ENCODE data around the gene WDR36.
"Not testable (repeated sequence)": the region's sequence is repeated elsewhere in the genome, so short reads cannot be mapped to it uniquely, and the experiment has no call there.

Gene WDR36

DNA sequence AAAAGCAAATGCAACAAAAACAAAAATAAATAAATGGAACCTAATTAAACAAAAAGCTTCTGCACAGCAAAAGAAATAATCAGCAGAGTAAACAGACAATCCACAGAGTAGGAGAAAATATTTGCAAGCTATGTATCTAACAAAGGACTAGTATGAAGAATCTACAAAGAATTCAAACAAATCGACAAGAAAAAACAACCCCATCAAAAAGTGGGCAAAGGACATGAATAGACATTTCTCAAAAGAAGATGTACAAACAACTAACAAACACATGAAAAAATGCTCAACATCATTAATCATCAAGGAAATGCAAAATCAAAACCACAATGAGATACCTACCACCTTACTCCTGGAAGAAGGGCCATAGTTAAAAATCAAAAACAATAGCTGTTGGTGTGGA is 49.3 kb downstream of the WDR36 start:
- FAIRE-seq, result not testable (repeated sequence)

DNA sequence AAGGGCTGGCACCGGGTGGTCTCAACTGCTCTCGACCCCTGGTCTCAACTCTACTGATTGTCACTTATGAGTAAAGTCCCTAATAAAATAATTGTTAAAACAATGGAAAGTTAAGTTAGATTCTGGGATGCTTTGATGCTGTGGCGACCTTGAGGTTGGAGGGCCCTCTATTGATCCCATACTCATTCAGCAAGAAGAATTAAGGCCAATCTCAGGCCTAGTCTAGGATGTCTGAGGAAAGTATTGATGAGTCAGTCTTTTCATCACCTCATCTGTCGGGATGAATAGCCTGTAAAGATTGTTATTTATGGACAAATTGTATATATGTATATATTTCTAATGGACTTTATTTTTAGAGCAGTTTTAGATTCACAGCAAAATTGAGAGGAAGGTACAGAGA is 50.8 kb downstream of the WDR36 start:
- no peak for FAIRE-seq

GRCh38 chr5:111143910-111144309 is 51.8 kb downstream of the WDR36 start:
- FAIRE-seq, result no peak

DNA sequence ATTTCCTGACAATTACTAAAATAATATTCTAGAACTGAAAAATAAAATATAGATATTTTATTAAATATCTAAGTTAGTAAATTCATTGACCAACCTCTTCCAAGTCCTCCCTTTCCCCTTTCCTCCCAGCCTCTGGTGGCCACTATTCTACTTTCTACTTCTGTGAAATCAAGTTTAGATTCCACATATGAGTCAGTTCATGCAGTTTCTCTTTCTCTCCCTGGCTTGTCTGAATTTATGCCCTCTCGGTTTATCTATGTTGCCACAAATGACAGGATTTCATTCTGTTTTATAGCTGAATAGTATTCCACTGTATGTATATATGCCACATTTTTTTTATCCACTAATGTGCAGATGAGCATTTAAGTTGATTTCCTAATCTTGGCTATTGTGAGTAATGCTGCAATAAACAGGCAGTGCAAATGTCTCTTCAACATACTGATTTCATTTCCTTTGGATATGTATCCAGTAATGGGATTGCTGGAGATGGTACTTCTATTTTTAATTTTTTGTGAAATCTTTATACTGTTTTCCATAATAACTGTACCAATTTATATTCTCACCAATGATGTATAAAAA is 52.3 kb downstream of the WDR36 start:
- no peak for FAIRE-seq

- no peak for FAIRE-seq
These were observed 53.9 kb downstream of the WDR36 start for GRCh38 chr5:111146053-111146452.

DNA sequence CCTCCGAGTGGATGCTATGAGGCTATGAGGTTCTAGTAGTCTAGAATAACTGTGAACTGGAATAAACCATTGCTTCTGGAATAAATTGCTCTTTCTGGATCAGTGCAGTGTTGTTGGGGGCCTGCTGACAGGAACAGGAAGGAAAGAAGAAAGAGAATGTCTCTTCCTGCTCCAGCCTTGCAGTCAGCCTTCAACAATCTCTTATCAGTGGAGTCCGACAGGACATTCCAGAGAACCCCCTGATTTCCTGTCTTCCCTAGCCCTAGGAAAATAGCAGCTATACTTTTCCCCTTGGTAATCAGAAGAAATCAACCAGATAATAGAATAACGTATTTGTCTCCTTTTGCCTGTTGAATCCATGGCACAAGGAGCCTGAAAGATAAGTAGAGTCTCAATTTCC is 55.4 kb downstream of the WDR36 start:
- FAIRE-seq, result no peak

- FAIRE-seq, result no peak
These were observed 59.9 kb downstream of the WDR36 start for GRCh38 chr5:111151998-111152397.

DNA sequence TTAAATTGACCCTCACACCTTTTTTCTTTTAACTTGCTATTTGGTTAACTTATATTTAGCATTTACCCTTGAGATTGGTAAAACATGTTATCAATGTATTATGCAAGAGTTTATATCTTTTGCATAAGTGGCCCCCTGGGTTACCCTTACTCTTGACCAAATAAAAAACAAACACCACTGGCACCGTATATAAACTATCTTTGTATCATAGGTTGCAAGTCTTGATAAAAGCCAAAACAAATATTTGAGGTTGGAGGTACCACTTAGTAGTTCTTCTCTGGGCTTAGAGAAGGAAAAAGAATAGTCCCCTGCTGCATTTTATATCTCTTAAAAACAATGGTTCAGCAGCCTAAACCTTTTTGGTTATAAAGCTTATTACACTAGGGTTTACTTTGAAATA is 61.3 kb downstream of the WDR36 start:
- FAIRE-seq, result peak; percentile 14

DNA sequence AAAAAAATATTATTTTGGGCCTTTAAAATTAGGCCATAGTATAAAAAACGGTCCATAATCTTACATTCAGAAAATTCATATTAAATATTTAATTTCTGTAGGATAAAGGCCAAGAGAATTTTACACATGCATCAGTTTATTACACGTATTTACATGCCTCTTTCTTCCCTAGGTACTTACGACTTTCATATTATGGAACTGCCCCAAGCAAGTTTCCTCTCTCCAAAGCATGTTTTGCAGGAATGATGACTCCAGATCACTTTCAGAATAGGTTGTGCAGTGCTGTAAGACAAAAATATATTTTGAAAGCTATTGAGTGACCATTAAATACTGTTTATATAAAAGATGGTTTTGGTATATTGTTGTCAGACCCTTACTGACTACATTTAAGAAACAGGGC is 61.8 kb downstream of the WDR36 start:
- no peak for FAIRE-seq

DNA sequence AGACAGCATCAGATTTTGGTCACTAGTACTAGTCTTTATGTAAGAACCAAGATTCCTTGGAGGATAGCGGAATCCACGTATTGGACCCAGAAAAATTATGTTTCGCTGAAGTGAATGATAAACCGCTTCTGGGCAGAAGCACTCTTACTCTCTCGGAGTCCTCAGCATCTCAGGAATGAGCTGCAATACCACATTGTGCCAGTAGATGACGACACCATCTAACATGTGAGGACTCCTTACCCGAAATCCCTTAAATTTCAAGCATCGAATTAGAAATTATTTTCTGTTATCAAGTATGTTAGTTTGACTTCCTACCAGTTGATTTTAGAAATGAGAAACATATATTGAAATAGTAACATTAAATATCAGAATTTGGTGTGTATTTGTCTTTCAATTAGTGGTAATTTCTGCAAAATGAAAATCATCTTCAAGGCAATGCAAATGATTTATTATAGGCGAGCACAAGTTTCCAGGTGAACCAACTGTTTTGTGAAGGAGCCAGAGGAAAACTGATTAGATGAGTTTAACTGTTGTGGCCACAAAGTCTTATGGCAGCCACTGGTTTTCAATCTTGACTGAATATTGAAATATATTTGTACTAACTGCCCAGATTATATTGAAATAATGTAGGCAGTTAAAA is 66.1 kb downstream of the WDR36 start:
- no peak for FAIRE-seq

- FAIRE-seq, result no peak
These were observed 67.7 kb downstream of the WDR36 start for GRCh38 chr5:111159845-111160244.

DNA sequence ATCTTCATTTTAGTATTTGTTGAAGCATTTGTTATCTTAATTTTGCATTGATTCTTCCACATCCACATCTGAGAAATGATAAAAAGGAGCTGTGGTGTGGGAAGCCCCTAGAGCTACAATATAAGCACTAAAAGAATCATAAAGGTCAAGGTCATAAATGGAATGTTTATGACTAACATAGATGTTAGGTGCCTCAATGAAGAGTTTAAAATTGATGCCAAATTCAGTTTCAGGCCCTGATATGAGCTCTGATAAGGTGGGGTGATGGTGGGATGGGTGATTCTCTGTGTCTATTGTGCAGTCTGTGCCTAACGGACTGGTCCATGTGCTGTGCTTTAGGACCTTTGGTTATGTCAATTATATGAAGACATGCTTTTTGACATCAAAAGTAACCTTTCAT is 70.9 kb downstream of the WDR36 start:
- FAIRE-seq, result no peak

DNA sequence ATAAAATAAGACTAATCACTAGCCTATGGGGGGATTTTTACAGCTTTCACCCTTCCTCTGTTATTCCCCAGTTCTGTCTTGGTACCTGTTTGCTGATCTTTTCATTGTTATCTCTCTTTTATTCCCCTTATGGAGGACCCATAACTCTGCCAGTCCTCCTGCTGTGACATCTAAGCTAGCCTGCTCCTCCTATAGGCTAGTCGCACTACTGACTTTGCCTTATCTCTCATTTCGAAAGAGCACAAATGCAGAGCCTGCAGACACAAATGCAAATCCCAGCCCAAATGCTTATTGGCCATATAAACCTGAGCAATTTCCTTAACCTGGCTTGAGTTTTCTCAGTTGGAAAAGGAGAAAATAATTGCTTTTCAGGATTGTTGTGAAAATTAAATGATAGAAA is 72.9 kb downstream of the WDR36 start:
- FAIRE-seq, result no peak

GRCh38 chr5:111167551-111167950 is 75.4 kb downstream of the WDR36 start:
- FAIRE-seq, result no peak

- FAIRE-seq, result no peak
These were observed 76.5 kb downstream of the WDR36 start for GRCh38 chr5:111168608-111169007.

DNA sequence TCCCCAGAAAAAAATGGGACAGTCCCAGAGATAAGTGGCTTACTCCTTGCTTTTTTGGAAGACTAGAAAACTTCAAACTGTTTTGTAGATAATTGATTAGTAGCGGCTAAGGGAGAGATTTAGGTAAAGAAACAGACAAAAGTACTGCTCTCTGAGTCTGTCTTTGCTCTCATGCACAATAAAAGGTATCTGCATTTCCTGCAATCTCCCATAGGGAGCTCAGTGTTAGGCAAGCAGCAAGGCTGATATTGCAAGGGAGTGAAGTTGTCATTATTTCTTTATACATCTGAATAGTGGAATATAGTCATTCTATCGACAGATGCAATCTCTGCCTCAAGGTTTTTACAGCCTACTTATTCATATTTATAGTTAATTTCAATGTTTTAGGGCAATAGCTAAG is 77.1 kb downstream of the WDR36 start:
- no peak for FAIRE-seq

- no peak for FAIRE-seq
These were observed 78.1 kb downstream of the WDR36 start for GRCh38 chr5:111170279-111170678.

DNA sequence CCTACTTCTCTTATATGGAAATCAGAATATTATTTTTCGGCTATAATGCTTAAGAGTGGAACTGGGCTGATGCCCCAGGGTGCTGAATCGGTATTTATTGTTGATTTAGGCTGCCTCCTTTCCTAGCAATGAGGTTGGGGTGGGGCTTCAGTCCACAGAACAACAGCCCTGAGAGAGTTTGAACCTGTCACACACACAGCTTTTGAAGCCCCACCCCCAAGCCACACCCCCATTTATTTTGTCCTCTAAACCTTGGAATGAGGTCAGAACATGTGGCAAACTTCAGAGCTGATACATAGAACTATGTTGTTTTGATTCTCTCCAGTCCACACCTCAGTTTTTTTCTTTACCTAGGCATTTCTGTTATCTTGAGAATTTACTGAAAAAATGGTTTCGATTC is 80.4 kb downstream of the WDR36 start:
- no peak for FAIRE-seq

GRCh38 chr5:111173476-111173875 is 81.3 kb downstream of the WDR36 start:
- FAIRE-seq, result no peak
